ENCODE data around the gene TBC1D2. TPM values are rescaled to one million over a fixed set of nuclear protein-coding genes. Genes with fewer than 3 reads are reported as not detected.

TBC1D2 gene
- total RNA-seq, 1 donor from 2014 or later: 54.0 TPM

DNA sequence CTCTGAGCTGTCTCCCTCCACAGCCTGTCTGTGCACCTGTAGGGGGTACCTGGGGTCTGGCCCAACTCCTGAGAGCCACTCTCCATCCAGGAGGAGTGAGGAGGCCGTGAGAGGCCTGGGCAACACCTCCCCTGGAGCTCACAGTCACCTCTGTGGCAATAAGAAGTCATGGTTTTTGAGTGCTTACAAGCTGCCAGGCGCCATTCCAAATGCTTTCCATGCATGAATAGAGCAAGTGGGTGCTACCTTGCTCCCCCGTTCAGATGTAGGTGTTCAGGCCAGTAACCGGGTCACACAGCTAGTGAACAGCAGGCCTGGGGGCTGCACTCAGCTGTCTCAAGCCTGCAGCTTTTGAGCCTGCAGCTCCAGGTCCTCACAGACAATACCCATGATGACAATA, 93.6 kb downstream of the TBC1D2 start:
- Histone ChIP-seq H3K4me3 (ENCODE audit: low read depth, low read length) (no peak overlapping the region), H3K27me3 (ENCODE audit: control insufficient read depth, insufficient read depth, low read length) (no peaks in the 10 kb centered on the region), H3K36me3 (ENCODE audit: control insufficient read depth, insufficient read depth, low read length) (peaks cover 6% of the 10 kb centered on the region)
- DNase-seq (ENCODE audit: low read depth) (no peak), FAIRE-seq (no peak)
- TF ChIP-seq, protein P1, sequence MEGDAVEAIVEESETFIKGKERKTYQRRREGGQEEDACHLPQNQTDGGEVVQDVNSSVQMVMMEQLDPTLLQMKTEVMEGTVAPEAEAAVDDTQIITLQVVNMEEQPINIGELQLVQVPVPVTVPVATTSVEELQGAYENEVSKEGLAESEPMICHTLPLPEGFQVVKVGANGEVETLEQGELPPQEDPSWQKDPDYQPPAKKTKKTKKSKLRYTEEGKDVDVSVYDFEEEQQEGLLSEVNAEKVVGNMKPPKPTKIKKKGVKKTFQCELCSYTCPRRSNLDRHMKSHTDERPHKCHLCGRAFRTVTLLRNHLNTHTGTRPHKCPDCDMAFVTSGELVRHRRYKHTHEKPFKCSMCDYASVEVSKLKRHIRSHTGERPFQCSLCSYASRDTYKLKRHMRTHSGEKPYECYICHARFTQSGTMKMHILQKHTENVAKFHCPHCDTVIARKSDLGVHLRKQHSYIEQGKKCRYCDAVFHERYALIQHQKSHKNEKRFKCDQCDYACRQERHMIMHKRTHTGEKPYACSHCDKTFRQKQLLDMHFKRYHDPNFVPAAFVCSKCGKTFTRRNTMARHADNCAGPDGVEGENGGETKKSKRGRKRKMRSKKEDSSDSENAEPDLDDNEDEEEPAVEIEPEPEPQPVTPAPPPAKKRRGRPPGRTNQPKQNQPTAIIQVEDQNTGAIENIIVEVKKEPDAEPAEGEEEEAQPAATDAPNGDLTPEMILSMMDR (IDR thresholded peaks at IDR 0.05; ENCODE audit: insufficient read depth, low read length, severe bottlenecking): no peak

DNA sequence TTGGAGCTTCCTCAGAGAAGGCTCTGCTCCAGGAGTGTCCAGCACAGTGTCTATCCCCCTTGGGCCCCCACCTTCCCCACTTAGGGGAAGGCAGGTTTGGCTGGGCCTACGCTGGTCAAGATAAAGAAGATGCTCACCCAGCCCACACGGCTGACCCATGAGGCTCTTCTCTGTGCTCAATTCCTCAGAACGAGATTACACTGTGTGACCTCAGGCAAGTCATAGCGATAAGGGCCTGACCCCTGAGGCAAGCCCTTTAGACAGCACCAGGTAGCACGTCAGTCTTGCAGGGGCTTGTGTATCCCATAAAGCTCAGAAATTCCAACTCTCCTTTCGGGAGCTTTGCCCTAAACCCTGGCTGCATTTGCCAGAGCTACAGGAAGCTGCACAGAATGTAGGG, 95.7 kb downstream of the TBC1D2 start:
- FAIRE-seq (no peak), DNase-seq (ENCODE audit: low read depth) (no peak)
- H3K27me3 ChIP-seq (ENCODE audit: control insufficient read depth, insufficient read depth, low read length): no peaks in the 10 kb centered on the region
- peaks cover 9% of the 10 kb centered on the region for H3K36me3 ChIP-seq (ENCODE audit: control insufficient read depth, insufficient read depth, low read length)
- no peak overlapping the region for H3K4me3 ChIP-seq (ENCODE audit: low read depth, low read length)
- TF ChIP-seq, protein P1 (IDR thresholded peaks at IDR 0.05; ENCODE audit: insufficient read depth, low read length, severe bottlenecking): no peak

DNA sequence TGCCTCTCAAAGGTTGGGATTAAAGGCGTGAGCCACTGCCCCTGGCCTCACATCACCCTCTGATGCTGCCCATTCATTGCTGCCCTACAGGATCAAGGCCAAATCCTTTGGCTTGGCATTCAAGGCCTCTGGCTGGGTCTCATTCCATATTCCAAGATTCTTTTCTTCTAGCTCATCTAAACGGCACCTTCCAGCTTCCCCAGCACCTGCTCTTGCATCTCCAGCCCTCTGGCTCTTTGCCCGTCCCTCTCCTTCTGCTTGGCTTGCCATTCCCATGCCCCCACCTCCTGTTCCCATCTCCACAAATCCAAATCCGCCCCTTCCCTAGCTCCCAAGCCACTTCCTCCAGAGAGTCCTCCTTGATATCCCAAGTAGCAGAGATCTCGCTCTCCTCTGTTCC, 96.1 kb downstream of the TBC1D2 start:
- Histone ChIP-seq H3K4me3 (ENCODE audit: low read depth, low read length) (no peak overlapping the region), H3K27me3 (ENCODE audit: control insufficient read depth, insufficient read depth, low read length) (no peaks in the 10 kb centered on the region), H3K36me3 (ENCODE audit: control insufficient read depth, insufficient read depth, low read length) (peaks cover 9% of the 10 kb centered on the region)
- FAIRE-seq (no peak), DNase-seq (ENCODE audit: low read depth) (no peak)
- TF ChIP-seq, protein P1 (IDR thresholded peaks at IDR 0.05; ENCODE audit: insufficient read depth, low read length, severe bottlenecking): no peak

DNA sequence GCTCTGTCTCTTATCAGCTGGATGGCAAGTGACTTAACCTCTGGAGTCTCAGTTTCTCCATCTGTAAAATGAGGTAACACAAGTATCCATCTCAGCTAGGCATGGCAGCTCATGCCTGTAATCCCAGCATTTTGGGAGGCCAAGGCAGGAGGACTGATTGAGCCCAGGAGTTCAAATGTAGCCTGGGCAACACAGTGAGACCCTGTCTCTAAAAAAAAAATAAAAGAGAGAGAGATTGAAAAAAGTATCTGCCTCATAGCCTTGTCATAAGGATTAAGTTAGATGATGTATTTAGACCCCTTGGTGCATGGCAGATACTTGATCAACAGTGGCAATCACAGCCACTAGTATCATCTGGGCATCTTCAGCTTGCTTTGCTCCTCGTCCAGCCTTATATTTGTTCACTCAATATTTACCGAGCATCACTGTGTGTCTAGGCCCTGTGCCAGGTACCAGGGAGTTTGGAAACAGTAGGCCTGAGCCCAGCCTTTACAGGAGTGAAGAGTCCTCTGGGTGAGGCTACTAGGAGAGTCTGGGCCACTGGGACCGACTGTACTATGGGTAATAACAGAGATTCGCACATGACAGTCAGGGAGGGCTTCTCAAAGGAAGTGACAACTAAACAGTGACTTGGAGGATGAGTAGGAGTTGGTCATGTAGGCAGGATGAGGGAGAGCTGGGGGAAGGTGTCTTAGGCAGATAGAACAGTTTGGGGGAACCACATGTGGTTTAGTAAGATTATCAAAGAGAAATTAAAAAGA, 97.2 kb downstream of the TBC1D2 start:
- Histone ChIP-seq H3K4me3 (ENCODE audit: low read depth, low read length) (no peak overlapping the region), H3K27me3 (ENCODE audit: control insufficient read depth, insufficient read depth, low read length) (no peaks in the 10 kb centered on the region), H3K36me3 (ENCODE audit: control insufficient read depth, insufficient read depth, low read length) (peaks cover 9% of the 10 kb centered on the region)
- TF ChIP-seq, protein P1 (IDR thresholded peaks at IDR 0.05; ENCODE audit: insufficient read depth, low read length, severe bottlenecking): no peak
- FAIRE-seq (no peak), DNase-seq (ENCODE audit: low read depth) (peak; percentile 30)

DNA sequence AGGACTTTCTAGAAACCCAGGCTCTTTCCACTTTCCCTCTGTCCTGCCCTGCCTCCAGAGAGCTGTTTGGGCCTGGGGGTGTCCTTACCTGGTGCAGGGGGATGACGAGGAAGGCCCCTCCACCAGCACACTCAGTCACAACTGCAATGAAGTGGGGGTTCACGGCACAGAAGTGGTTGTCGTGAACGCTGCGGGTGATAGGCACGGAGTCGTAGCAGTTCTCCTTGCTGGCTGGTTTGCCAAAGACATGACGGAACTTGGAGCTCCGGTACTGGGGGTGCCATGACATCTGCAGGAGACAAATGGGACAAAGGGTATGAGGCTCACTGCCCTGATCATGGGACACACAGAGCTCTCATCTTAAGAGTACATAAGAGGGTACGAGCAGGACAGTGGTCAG, 98.1 kb downstream of the TBC1D2 start:
- DNase-seq (ENCODE audit: low read depth): no peak
- no peak for FAIRE-seq
- TF ChIP-seq, protein P1 (IDR thresholded peaks at IDR 0.05; ENCODE audit: insufficient read depth, low read length, severe bottlenecking): no peak
- H3K4me3 ChIP-seq (ENCODE audit: low read depth, low read length): no peak overlapping the region
- no peaks in the 10 kb centered on the region for H3K27me3 ChIP-seq (ENCODE audit: control insufficient read depth, insufficient read depth, low read length)
- H3K36me3 ChIP-seq (ENCODE audit: control insufficient read depth, insufficient read depth, low read length): peaks cover 9% of the 10 kb centered on the region

DNA sequence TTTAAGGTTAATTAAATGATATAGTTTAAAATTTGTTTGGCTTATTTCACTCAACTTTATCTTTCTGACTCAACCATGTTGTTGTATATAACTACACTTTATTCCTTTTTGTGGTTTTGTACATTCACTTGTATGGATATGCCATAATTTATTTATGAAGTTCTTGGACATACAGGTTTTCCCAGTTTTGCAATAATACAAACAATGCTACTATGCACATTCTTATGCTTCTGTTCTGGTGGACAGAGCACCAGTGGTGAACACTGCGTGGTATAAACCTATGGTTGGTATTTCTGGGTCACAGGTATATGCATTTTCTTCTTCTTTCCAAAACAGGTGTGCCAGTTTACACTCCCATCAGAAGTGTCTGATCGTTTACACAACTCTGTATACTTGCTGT, 100.8 kb downstream of the TBC1D2 start:
- FAIRE-seq (no peak), DNase-seq (ENCODE audit: low read depth) (peak; percentile 54)
- Histone ChIP-seq H3K4me3 (ENCODE audit: low read depth, low read length) (no peak overlapping the region), H3K27me3 (ENCODE audit: control insufficient read depth, insufficient read depth, low read length) (no peaks in the 10 kb centered on the region), H3K36me3 (ENCODE audit: control insufficient read depth, insufficient read depth, low read length) (peaks cover 8% of the 10 kb centered on the region)
- TF ChIP-seq, protein P1 (IDR thresholded peaks at IDR 0.05; ENCODE audit: insufficient read depth, low read length, severe bottlenecking): no peak
